MCF 10A (cell line): Measurements from ENCODE around the gene MEGF10. TPM values are rescaled to one million over a fixed set of nuclear protein-coding genes. Genes with fewer than 3 reads are reported as not detected.

Experiments
- BruUV-seq: library from RNA; stranded (reverse); fragments of 400-500 nt; replicated peaks from 2 replicates; lab custom pipeline; 2021; lab: Mats Ljungman, UMichigan
- CTCF ChIA-PET: fragments of 300-600 bp; sonication (Branson Sonifier 250); formaldehyde crosslinking; extraction: SDS; loops from one replicate; lab custom pipeline; 2021; ENCODE audit warnings: antibody characterized with exemption, inconsistent platforms; lab: Yijun Ruan, JAX
- POLR2A ChIA-PET: fragments of 300-600, 350-650 bp; sonication (Branson Sonifier 250); formaldehyde crosslinking; extraction: SDS; loops from one replicate; lab custom pipeline; 2020; ENCODE audit warnings: antibody characterized with exemption, inconsistent platforms; lab: Yijun Ruan, JAX
- DNase-seq: peaks from one replicate; pipeline ENCODE4 v3.0.0-alpha.2; 2018; ENCODE audit not compliant: unreplicated experiment
- H3K27ac Mint-ChIP-seq: one replicate; pipeline ENCODE4 v1.8.0; 2022; ENCODE audit warnings: mild to moderate bottlenecking, low read depth, mixed read lengths; ENCODE audit not compliant: unreplicated experiment
- H3K27me3 Mint-ChIP-seq: one replicate; pipeline ENCODE4 v1.8.0; 2022; ENCODE audit warnings: mixed read lengths; ENCODE audit not compliant: insufficient read depth, unreplicated experiment
- H3K36me3 Mint-ChIP-seq: one replicate; pipeline ENCODE4 v1.8.0; 2022; ENCODE audit warnings: mild to moderate bottlenecking, moderate library complexity, mixed read lengths; ENCODE audit not compliant: insufficient read depth, unreplicated experiment
- H3K4me1 Mint-ChIP-seq: one replicate; pipeline ENCODE4 v1.8.0; 2022; ENCODE audit warnings: mixed read lengths; ENCODE audit not compliant: insufficient read depth, unreplicated experiment
- H3K4me3 Mint-ChIP-seq: one replicate; pipeline ENCODE4 v1.8.0; 2022; ENCODE audit warnings: mild to moderate bottlenecking, moderate library complexity, mixed read lengths; ENCODE audit not compliant: unreplicated experiment
- H3K9me3 Mint-ChIP-seq: one replicate; pipeline ENCODE4 v1.8.0; 2022; ENCODE audit warnings: mixed read lengths; ENCODE audit not compliant: unreplicated experiment
- CTCF ChIP-seq: fragments of 200-600 bp; IDR thresholded peaks from one replicate; pipeline ENCODE4 v1.8.0; 2022; ENCODE audit warnings: antibody characterized with exemption, mild to moderate bottlenecking; ENCODE audit not compliant: unreplicated experiment
- intact Hi-C: fragments of 100-400 bp; cut with micrococcal nuclease; formaldehyde crosslinking; loops from 2 replicates; pipeline ENCODE4 v1.14.1; 2022
- total RNA-seq: library from RNA; stranded (reverse); gene quantifications from 2 replicates; pipeline ENCODE4 v1.2.3, GENCODE V29; 2022

The MEGF10 gene
- total RNA-seq, 1 experiment from 2014 or later, result not detected

- Mint-ChIP-seq H3K27me3 (no peaks in the 10 kb centered on the region), H3K9me3 (no peaks in the 10 kb centered on the region), H3K4me3 (no peak overlapping the region), H3K27ac (no peak overlapping the region), H3K36me3 (no peaks in the 10 kb centered on the region), H3K4me1 (no peaks in the 10 kb centered on the region)
- ChIA-PET POLR2A (no interaction called here), CTCF (no interaction called here)
- no peak for DNase-seq
- intact Hi-C loops, result no loop called here
- TF ChIP-seq CTCF, result no peak
- BruUV-seq, result no TSS peak
These were observed 135.3 kb downstream of the MEGF10 start for GRCh38 chr5:127425868-127426267.

- ChIA-PET POLR2A (no interaction called here), CTCF (no interaction called here)
- Mint-ChIP-seq H3K4me3 (no peak overlapping the region), H3K27ac (no peak overlapping the region), H3K36me3 (no peaks in the 10 kb centered on the region), H3K9me3 (no peaks in the 10 kb centered on the region), H3K4me1 (no peaks in the 10 kb centered on the region), H3K27me3 (no peaks in the 10 kb centered on the region)
- no peak for DNase-seq
- BruUV-seq, result no TSS peak
- TF ChIP-seq CTCF, result no peak
- intact Hi-C loops, result no loop called here
These were observed 136.1 kb downstream of the MEGF10 start for GRCh38 chr5:127426661-127427060.

- BruUV-seq, result no TSS peak
- no peaks in the 10 kb centered on the region for H3K36me3 Mint-ChIP-seq
- no peaks in the 10 kb centered on the region for H3K27me3 Mint-ChIP-seq
- intact Hi-C loops, result no loop called here
- no peaks in the 10 kb centered on the region for H3K9me3 Mint-ChIP-seq
- ChIA-PET CTCF (interaction anchor here (1.2 kb wide), 1 partner anchor 65 kb away, joined by 3 read pairs; no protein-coding TSS in a partner anchor), POLR2A (interaction anchor here (1.2 kb wide), 1 partner anchor 11 kb away, joined by 3 read pairs; no protein-coding TSS in a partner anchor)
- DNase-seq, result no peak
- TF ChIP-seq CTCF, result no peak
- H3K4me3 Mint-ChIP-seq, result no peak overlapping the region
- no peaks in the 10 kb centered on the region for H3K4me1 Mint-ChIP-seq
- H3K27ac Mint-ChIP-seq, result no peak overlapping the region
These were observed 137.7 kb downstream of the MEGF10 start for GRCh38 chr5:127428276-127428675.

- no peaks in the 10 kb centered on the region for H3K27me3 Mint-ChIP-seq
- no peak overlapping the region for H3K27ac Mint-ChIP-seq
- H3K36me3 Mint-ChIP-seq, result no peaks in the 10 kb centered on the region
- no peak for TF ChIP-seq CTCF
- POLR2A ChIA-PET, result interaction anchor here (1.2 kb wide), 1 partner anchor 12 kb away, joined by 3 read pairs; no protein-coding TSS in a partner anchor
- CTCF ChIA-PET, result interaction anchor here (1.2 kb wide), 1 partner anchor 65 kb away, joined by 3 read pairs; no protein-coding TSS in a partner anchor
- DNase-seq, result no peak
- no peaks in the 10 kb centered on the region for H3K9me3 Mint-ChIP-seq
- no TSS peak for BruUV-seq
- no peaks in the 10 kb centered on the region for H3K4me1 Mint-ChIP-seq
- intact Hi-C loops, result no loop called here
- H3K4me3 Mint-ChIP-seq, result no peak overlapping the region
These were observed 138.2 kb downstream of the MEGF10 start for GRCh38 chr5:127428748-127429147.
